Loucy (cell line): Measurements from ENCODE around the gene MYH7.

ENCODE experiments used
- H2AFZ ChIP-seq: fragments of 200-600 bp; sonication (generic); 2 replicates; pipeline ENCODE4 v1.6.0; 2016; ENCODE audit warnings: antibody characterized with exemption, mild to moderate bottlenecking, low read length, moderate library complexity
- H3F3A ChIP-seq: fragments of 200-600 bp; 2 replicates; pipeline ENCODE4 v1.6.0; 2016; ENCODE audit warnings: antibody characterized with exemption, low read depth, mild to moderate bottlenecking
- H3K27me3 ChIP-seq: fragments of 200-600 bp; sonication (generic); 2 replicates; pipeline ENCODE4 v1.6.1; 2014; ENCODE audit warnings: low read length, mild to moderate bottlenecking; ENCODE audit not compliant: insufficient read depth, poor library complexity, severe bottlenecking
- H3K36me3 ChIP-seq: fragments of 200-600 bp; sonication (generic); 2 replicates; pipeline ENCODE4 v1.6.1; 2016; ENCODE audit warnings: low read length; ENCODE audit not compliant: insufficient read depth
- H3K4me1 ChIP-seq: fragments of 200-600 bp; sonication (generic); 2 replicates; pipeline ENCODE4 v1.5.1; 2014; ENCODE audit warnings: low read length, mild to moderate bottlenecking; ENCODE audit not compliant: insufficient read depth, poor library complexity, severe bottlenecking
- H3K4me2 ChIP-seq: fragments of 200-600 bp; sonication (generic); 2 replicates; pipeline ENCODE4 v1.6.0; 2014; ENCODE audit warnings: antibody characterized with exemption, low read length, low read depth, mild to moderate bottlenecking; ENCODE audit not compliant: poor library complexity, severe bottlenecking
- H3K4me3 ChIP-seq: fragments of 200-600 bp; sonication (generic); 2 replicates; pipeline ENCODE4 v1.5.1; 2014; ENCODE audit warnings: low read length, mild to moderate bottlenecking, mixed read lengths; ENCODE audit not compliant: poor library complexity, severe bottlenecking
- H3K79me2 ChIP-seq: fragments of 200-600 bp; sonication (generic); 2 replicates; pipeline ENCODE4 v1.6.1; 2014; ENCODE audit warnings: low read length; ENCODE audit not compliant: insufficient read depth
- H3K9ac ChIP-seq: fragments of 200-600 bp; sonication (generic); 2 replicates; pipeline ENCODE4 v1.6.0; 2014; ENCODE audit warnings: mild to moderate bottlenecking, low read depth, low read length, moderate library complexity; ENCODE audit not compliant: poor library complexity, severe bottlenecking
- H3K9me2 ChIP-seq: fragments of 200-600 bp; sonication (generic); replicated peaks from 2 replicates; pipeline ENCODE4 v1.6.1; 2016; ENCODE audit warnings: low read depth, low read length, mixed read lengths
- H3K9me3 ChIP-seq: fragments of 200-600 bp; sonication (generic); 2 replicates; pipeline ENCODE4 v1.6.1; 2014; ENCODE audit warnings: mild to moderate bottlenecking, antibody characterized with exemption, low read length, low read depth; ENCODE audit not compliant: insufficient read depth
- H4K20me1 ChIP-seq: fragments of 200-600 bp; sonication (generic); 2 replicates; pipeline ENCODE4 v1.6.0; 2014; ENCODE audit warnings: antibody characterized with exemption, low read length, mild to moderate bottlenecking; ENCODE audit not compliant: insufficient read depth, poor library complexity, severe bottlenecking
- CTCF ChIP-seq: fragments of 200-600 bp; sonication (generic); conservative IDR thresholded peaks from 2 replicates; pipeline ENCODE4 v1.5.1; 2014; ENCODE audit warnings: mild to moderate bottlenecking, antibody characterized with exemption, low read length
- EZH2phosphoT487 ChIP-seq: fragments of 200-600 bp; IDR thresholded peaks from 2 replicates; pipeline ENCODE4 v1.6.1; 2018; ENCODE audit warnings: antibody characterized with exemption, mild to moderate bottlenecking, moderate library complexity, borderline replicate concordance

Gene MYH7

GRCh38 chr14:23409475-23409874 is 26.0 kb downstream of the MYH7 start:
- no peak overlapping the region for H3K4me3 ChIP-seq
- TF ChIP-seq EZH2phosphoT487 (no peak), CTCF (no peak)
- no peaks in the 10 kb centered on the region for H3F3A ChIP-seq
- H3K27me3 ChIP-seq: no peaks in the 10 kb centered on the region
- no peaks in the 10 kb centered on the region for H4K20me1 ChIP-seq
- H3K4me1 ChIP-seq: no peaks in the 10 kb centered on the region
- H3K9me2 ChIP-seq: no peaks in the 10 kb centered on the region
- H3K36me3 ChIP-seq: no peaks in the 10 kb centered on the region
- no peak overlapping the region for H3K9ac ChIP-seq
- no peaks in the 10 kb centered on the region for H3K9me3 ChIP-seq
- no peak overlapping the region for H3K4me2 ChIP-seq
- H3K79me2 ChIP-seq: no peaks in the 10 kb centered on the region
- no peak overlapping the region for H2AFZ ChIP-seq

- Histone ChIP-seq H3K36me3 (no peaks in the 10 kb centered on the region), H3K79me2 (no peaks in the 10 kb centered on the region), H3K4me2 (no peak overlapping the region), H3F3A (no peaks in the 10 kb centered on the region), H3K4me1 (no peaks in the 10 kb centered on the region), H3K9ac (no peak overlapping the region), H2AFZ (no peak overlapping the region), H4K20me1 (no peaks in the 10 kb centered on the region), H3K27me3 (no peaks in the 10 kb centered on the region), H3K4me3 (no peak overlapping the region), H3K9me2 (no peaks in the 10 kb centered on the region), H3K9me3 (no peaks in the 10 kb centered on the region)
- TF ChIP-seq CTCF: no peak
- TF ChIP-seq EZH2phosphoT487: no peak
These were observed 27.2 kb downstream of the MYH7 start for GRCh38 chr14:23408307-23408630.

GRCh38 chr14:23407516-23408306 is 27.7 kb downstream of the MYH7 start, which contains the start of gene MYH6:
Gene MYH6, minus strand, starts transcription at chr14:23408273. Its CDS starts 1,050 bp downstream, at chr14:23407223.
- TF ChIP-seq EZH2phosphoT487 (no peak), CTCF (no peak)
- H2AFZ ChIP-seq: no peak within 1 kb of the TSS
- no peaks in the 10 kb centered on the region for H4K20me1 ChIP-seq
- H3K9me2 ChIP-seq: no peaks in the 10 kb centered on the region
- no peaks in the 10 kb centered on the region for H3K4me1 ChIP-seq
- no peaks in the 10 kb centered on the region for H3K9me3 ChIP-seq
- H3K4me3 ChIP-seq: no peak within 1 kb of the TSS
- no peaks in the 10 kb centered on the region for H3K36me3 ChIP-seq
- H3K27me3 ChIP-seq: no peaks in the 10 kb centered on the region
- H3F3A ChIP-seq: no peaks in the 10 kb centered on the region
- no peaks in the 10 kb centered on the region for H3K79me2 ChIP-seq
- no peak within 1 kb of the TSS for H3K4me2 ChIP-seq
- H3K9ac ChIP-seq: no peak within 1 kb of the TSS
